Measurements from ENCODE around the gene PCNX2. TPM values are rescaled to one million over a fixed set of nuclear protein-coding genes. Genes with fewer than 3 reads are reported as not detected.

The PCNX2 gene
- total RNA-seq, 1 experiment from 2014 or later = 50.8 TPM

DNA sequence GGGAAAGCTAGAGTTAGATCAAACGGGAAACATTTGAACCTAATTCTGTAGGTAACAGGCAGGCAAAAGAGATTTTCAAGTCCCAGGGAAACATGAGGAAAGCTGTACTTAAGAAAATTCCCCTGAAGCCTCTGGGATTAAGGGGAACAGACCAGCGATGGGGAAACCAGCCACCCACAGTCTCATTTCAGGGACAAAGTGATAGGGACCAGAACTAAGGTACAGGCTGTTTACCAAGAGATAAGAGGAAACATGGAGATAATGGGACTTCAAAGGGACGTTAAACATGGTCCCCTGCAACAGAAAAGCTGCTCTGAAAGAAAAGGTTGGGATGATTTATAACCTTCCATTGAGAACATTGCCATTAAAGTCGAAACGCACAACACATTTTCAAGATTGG is 260.7 kb downstream of the PCNX2 start:
- H3K27me3 Mint-ChIP-seq (ENCODE audit: low read depth) = no peaks in the 10 kb centered on the region
- TF ChIP-seq, protein P1, sequence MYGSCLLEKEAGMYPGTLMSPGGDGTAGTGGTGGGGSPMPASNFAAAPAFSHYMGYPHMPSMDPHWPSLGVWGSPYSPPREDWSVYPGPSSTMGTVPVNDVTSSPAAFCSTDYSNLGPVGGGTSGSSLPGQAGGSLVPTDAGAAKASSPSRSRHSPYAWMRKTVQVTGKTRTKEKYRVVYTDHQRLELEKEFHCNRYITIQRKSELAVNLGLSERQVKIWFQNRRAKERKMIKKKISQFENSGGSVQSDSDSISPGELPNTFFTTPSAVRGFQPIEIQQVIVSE (CRISPR knock-in tag; IDR thresholded peaks at IDR 0.05; ENCODE audit: borderline replicate concordance) = no peak
- TF ChIP-seq TCF7 (CRISPR knock-in tag; IDR thresholded peaks at IDR 0.05; ENCODE audit: low read depth) (no peak), ZNF263 (CRISPR knock-in tag; IDR thresholded peaks at IDR 0.05; ENCODE audit: low read depth) (no peak), OVOL2 (CRISPR knock-in tag; IDR thresholded peaks at IDR 0.05; ENCODE audit: borderline replicate concordance) (no peak), HMGA2 (CRISPR knock-in tag; IDR thresholded peaks at IDR 0.05) (no peak), IRF2 (CRISPR knock-in tag; IDR thresholded peaks at IDR 0.05; ENCODE audit: borderline replicate concordance, low read depth) (no peak), ATF1 (CRISPR knock-in tag; IDR thresholded peaks at IDR 0.05) (no peak), KAT7 (CRISPR knock-in tag; IDR thresholded peaks at IDR 0.05; ENCODE audit: borderline replicate concordance) (no peak), SOX15 (CRISPR knock-in tag; IDR thresholded peaks at IDR 0.05) (no peak), FOXJ3 (CRISPR knock-in tag; IDR thresholded peaks at IDR 0.05; ENCODE audit: borderline replicate concordance) (no peak), ZNF671 (CRISPR knock-in tag; IDR thresholded peaks at IDR 0.05) (no peak), ZNF317 (CRISPR knock-in tag; IDR thresholded peaks at IDR 0.05; ENCODE audit: borderline replicate concordance, low read depth) (no peak)
- TF ChIP-seq, protein P2, sequence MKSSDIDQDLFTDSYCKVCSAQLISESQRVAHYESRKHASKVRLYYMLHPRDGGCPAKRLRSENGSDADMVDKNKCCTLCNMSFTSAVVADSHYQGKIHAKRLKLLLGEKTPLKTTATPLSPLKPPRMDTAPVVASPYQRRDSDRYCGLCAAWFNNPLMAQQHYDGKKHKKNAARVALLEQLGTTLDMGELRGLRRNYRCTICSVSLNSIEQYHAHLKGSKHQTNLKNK (CRISPR knock-in tag; IDR thresholded peaks at IDR 0.05) = no peak
- TF ChIP-seq, protein P3, sequence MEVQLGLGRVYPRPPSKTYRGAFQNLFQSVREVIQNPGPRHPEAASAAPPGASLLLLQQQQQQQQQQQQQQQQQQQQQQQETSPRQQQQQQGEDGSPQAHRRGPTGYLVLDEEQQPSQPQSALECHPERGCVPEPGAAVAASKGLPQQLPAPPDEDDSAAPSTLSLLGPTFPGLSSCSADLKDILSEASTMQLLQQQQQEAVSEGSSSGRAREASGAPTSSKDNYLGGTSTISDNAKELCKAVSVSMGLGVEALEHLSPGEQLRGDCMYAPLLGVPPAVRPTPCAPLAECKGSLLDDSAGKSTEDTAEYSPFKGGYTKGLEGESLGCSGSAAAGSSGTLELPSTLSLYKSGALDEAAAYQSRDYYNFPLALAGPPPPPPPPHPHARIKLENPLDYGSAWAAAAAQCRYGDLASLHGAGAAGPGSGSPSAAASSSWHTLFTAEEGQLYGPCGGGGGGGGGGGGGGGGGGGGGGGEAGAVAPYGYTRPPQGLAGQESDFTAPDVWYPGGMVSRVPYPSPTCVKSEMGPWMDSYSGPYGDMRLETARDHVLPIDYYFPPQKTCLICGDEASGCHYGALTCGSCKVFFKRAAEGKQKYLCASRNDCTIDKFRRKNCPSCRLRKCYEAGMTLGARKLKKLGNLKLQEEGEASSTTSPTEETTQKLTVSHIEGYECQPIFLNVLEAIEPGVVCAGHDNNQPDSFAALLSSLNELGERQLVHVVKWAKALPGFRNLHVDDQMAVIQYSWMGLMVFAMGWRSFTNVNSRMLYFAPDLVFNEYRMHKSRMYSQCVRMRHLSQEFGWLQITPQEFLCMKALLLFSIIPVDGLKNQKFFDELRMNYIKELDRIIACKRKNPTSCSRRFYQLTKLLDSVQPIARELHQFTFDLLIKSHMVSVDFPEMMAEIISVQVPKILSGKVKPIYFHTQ (CRISPR knock-in tag; IDR thresholded peaks at IDR 0.05) = no peak
- TF ChIP-seq, protein P4, sequence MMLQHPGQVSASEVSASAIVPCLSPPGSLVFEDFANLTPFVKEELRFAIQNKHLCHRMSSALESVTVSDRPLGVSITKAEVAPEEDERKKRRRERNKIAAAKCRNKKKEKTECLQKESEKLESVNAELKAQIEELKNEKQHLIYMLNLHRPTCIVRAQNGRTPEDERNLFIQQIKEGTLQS (CRISPR knock-in tag; conservative IDR thresholded peaks at IDR 0.05) = no peak
- TF ChIP-seq, protein P5, sequence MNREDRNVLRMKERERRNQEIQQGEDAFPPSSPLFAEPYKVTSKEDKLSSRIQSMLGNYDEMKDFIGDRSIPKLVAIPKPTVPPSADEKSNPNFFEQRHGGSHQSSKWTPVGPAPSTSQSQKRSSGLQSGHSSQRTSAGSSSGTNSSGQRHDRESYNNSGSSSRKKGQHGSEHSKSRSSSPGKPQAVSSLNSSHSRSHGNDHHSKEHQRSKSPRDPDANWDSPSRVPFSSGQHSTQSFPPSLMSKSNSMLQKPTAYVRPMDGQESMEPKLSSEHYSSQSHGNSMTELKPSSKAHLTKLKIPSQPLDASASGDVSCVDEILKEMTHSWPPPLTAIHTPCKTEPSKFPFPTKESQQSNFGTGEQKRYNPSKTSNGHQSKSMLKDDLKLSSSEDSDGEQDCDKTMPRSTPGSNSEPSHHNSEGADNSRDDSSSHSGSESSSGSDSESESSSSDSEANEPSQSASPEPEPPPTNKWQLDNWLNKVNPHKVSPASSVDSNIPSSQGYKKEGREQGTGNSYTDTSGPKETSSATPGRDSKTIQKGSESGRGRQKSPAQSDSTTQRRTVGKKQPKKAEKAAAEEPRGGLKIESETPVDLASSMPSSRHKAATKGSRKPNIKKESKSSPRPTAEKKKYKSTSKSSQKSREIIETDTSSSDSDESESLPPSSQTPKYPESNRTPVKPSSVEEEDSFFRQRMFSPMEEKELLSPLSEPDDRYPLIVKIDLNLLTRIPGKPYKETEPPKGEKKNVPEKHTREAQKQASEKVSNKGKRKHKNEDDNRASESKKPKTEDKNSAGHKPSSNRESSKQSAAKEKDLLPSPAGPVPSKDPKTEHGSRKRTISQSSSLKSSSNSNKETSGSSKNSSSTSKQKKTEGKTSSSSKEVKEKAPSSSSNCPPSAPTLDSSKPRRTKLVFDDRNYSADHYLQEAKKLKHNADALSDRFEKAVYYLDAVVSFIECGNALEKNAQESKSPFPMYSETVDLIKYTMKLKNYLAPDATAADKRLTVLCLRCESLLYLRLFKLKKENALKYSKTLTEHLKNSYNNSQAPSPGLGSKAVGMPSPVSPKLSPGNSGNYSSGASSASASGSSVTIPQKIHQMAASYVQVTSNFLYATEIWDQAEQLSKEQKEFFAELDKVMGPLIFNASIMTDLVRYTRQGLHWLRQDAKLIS (CRISPR knock-in tag; IDR thresholded peaks at IDR 0.05; ENCODE audit: borderline replicate concordance) = no peak
- TF ChIP-seq, protein P6, sequence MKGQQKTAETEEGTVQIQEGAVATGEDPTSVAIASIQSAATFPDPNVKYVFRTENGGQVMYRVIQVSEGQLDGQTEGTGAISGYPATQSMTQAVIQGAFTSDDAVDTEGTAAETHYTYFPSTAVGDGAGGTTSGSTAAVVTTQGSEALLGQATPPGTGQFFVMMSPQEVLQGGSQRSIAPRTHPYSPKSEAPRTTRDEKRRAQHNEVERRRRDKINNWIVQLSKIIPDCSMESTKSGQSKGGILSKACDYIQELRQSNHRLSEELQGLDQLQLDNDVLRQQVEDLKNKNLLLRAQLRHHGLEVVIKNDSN (CRISPR knock-in tag; IDR thresholded peaks at IDR 0.05) = no peak
- DNase-seq (ENCODE audit: low spot score) (no peak), ATAC-seq (no peak)
- no peaks in the 10 kb centered on the region for H3K4me1 Mint-ChIP-seq
- ChIA-PET CTCF (no interaction called here), POLR2A (no interaction called here)
- H3K36me3 Mint-ChIP-seq = peaks cover 16% of the 10 kb centered on the region; the same call in 1 of the 2 replicates
- no peaks in the 10 kb centered on the region for H3K9me3 Mint-ChIP-seq
- H3K4me3 Mint-ChIP-seq = no peak overlapping the region
- no peak overlapping the region for H3K27ac Mint-ChIP-seq

DNA sequence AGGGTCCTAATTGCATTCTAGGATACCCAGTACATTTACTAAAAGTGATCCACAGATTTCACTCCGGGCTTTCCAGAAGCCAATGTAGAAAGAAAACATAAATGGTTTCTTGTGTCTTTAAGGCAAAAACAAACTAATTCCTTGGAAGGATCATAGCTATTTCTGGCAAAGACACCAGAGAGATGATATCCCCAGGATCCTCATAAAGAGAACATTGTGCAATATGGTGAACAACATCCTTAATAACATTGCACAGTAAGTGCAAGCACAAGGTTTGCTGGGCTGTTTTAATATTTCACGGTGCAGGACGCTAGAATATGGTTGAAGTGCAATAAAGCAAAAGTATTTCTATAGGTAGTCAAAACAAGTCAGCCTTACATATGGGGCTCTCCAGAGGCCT is 262.2 kb downstream of the PCNX2 start:
- peaks cover 16% of the 10 kb centered on the region; the same call in 1 of the 2 replicates for H3K36me3 Mint-ChIP-seq
- H3K4me3 Mint-ChIP-seq = no peak overlapping the region
- H3K27me3 Mint-ChIP-seq (ENCODE audit: low read depth) = no peaks in the 10 kb centered on the region
- ChIA-PET POLR2A (no interaction called here), CTCF (no interaction called here)
- no peaks in the 10 kb centered on the region for H3K9me3 Mint-ChIP-seq
- DNase-seq (ENCODE audit: low spot score) = no peak
- H3K27ac Mint-ChIP-seq = no peak overlapping the region
- no peaks in the 10 kb centered on the region for H3K4me1 Mint-ChIP-seq
- ATAC-seq = no peak
- TF ChIP-seq, protein P7, sequence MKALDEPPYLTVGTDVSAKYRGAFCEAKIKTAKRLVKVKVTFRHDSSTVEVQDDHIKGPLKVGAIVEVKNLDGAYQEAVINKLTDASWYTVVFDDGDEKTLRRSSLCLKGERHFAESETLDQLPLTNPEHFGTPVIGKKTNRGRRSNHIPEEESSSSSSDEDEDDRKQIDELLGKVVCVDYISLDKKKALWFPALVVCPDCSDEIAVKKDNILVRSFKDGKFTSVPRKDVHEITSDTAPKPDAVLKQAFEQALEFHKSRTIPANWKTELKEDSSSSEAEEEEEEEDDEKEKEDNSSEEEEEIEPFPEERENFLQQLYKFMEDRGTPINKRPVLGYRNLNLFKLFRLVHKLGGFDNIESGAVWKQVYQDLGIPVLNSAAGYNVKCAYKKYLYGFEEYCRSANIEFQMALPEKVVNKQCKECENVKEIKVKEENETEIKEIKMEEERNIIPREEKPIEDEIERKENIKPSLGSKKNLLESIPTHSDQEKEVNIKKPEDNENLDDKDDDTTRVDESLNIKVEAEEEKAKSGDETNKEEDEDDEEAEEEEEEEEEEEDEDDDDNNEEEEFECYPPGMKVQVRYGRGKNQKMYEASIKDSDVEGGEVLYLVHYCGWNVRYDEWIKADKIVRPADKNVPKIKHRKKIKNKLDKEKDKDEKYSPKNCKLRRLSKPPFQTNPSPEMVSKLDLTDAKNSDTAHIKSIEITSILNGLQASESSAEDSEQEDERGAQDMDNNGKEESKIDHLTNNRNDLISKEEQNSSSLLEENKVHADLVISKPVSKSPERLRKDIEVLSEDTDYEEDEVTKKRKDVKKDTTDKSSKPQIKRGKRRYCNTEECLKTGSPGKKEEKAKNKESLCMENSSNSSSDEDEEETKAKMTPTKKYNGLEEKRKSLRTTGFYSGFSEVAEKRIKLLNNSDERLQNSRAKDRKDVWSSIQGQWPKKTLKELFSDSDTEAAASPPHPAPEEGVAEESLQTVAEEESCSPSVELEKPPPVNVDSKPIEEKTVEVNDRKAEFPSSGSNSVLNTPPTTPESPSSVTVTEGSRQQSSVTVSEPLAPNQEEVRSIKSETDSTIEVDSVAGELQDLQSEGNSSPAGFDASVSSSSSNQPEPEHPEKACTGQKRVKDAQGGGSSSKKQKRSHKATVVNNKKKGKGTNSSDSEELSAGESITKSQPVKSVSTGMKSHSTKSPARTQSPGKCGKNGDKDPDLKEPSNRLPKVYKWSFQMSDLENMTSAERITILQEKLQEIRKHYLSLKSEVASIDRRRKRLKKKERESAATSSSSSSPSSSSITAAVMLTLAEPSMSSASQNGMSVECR (CRISPR knock-in tag; IDR thresholded peaks at IDR 0.05; ENCODE audit: borderline replicate concordance) = no peak
- TF ChIP-seq GTF2I (CRISPR knock-in tag; conservative IDR thresholded peaks at IDR 0.05) = no peak
- TF ChIP-seq, protein P8, sequence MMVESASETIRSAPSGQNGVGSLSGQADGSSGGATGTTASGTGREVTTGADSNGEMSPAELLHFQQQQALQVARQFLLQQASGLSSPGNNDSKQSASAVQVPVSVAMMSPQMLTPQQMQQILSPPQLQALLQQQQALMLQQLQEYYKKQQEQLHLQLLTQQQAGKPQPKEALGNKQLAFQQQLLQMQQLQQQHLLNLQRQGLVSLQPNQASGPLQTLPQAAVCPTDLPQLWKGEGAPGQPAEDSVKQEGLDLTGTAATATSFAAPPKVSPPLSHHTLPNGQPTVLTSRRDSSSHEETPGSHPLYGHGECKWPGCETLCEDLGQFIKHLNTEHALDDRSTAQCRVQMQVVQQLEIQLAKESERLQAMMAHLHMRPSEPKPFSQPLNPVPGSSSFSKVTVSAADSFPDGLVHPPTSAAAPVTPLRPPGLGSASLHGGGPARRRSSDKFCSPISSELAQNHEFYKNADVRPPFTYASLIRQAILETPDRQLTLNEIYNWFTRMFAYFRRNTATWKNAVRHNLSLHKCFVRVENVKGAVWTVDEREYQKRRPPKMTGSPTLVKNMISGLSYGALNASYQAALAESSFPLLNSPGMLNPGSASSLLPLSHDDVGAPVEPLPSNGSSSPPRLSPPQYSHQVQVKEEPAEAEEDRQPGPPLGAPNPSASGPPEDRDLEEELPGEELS (CRISPR knock-in tag; IDR thresholded peaks at IDR 0.05) = no peak
- no peak for TF ChIP-seq NR2C2 (CRISPR knock-in tag; IDR thresholded peaks at IDR 0.05)

Measured in WTC11 (cell line).